HL-60 (cell line): ENCODE results near the gene STAT5B.

Source experiments
- DNase-seq, 2 experiments: peaks; one replicate each; pipeline ENCODE4 v3.0.0-alpha.2; 2010 to 2020; ENCODE audit warnings: low read depth in 1 of 2, low spot score in 1 of 2
- H3K27ac ChIP-seq: fragments of 250-450 bp; sonication (Bioruptor Pico); replicated peaks from 2 replicates; pipeline ENCODE4 v1.5.1; 2020; ENCODE audit warnings: mild to moderate bottlenecking, moderate library complexity
- H3K27me3 ChIP-seq: fragments of 250-450 bp; sonication (Bioruptor Pico); 2 replicates; pipeline ENCODE4 v1.5.1; 2021; ENCODE audit warnings: mild to moderate bottlenecking, moderate library complexity; ENCODE audit not compliant: insufficient read depth, poor library complexity, severe bottlenecking
- H3K4me3 ChIP-seq: replicated peaks from 2 replicates; pipeline ENCODE4 v1.5.1; 2011; ENCODE audit warnings: mild to moderate bottlenecking, control low read depth, low read length; ENCODE audit not compliant: insufficient read depth
- CTCF ChIP-seq: IDR thresholded peaks from one replicate; pipeline ENCODE4 v1.5.1; 2011; ENCODE audit warnings: low read length, control low read depth, inconsistent platforms; ENCODE audit not compliant: insufficient read depth
- GABPA ChIP-seq: IDR thresholded peaks from 2 replicates; pipeline ENCODE4 v1.6.1; 2012; ENCODE audit warnings: low read depth
- POLR2AphosphoS5 ChIP-seq: IDR thresholded peaks from 2 replicates; pipeline ENCODE4 v1.6.1; 2012; ENCODE audit warnings: low read depth
- REST ChIP-seq: IDR thresholded peaks from 2 replicates; pipeline ENCODE4 v1.6.1; 2012; ENCODE audit warnings: low read depth; ENCODE audit not compliant: insufficient replicate concordance
- SPI1 ChIP-seq: IDR thresholded peaks from 2 replicates; pipeline ENCODE4 v1.6.1; 2012; ENCODE audit warnings: low read depth, mild to moderate bottlenecking, borderline replicate concordance

Gene STAT5B

GRCh38 chr17:42296012-42296411 lies 19.8 kb upstream of the STAT5B start:
- TF ChIP-seq CTCF (no peak), POLR2AphosphoS5 (no peak), SPI1 (no peak), REST (no peak), GABPA (no peak)
- DNase-seq = no peak
- H3K27me3 ChIP-seq = no peaks in the 10 kb centered on the region
- no peak overlapping the region for H3K4me3 ChIP-seq
- no peak overlapping the region for H3K27ac ChIP-seq

GRCh38 chr17:42294469-42295398 lies 18.5 kb upstream of the STAT5B start:
- no peak for DNase-seq
- TF ChIP-seq REST (no peak), GABPA (no peak), CTCF (no peak), POLR2AphosphoS5 (no peak), SPI1 (no peak)
- Histone ChIP-seq H3K27ac (no peak overlapping the region), H3K4me3 (no peak overlapping the region), H3K27me3 (no peaks in the 10 kb centered on the region)

- DNase-seq = no peak
These were observed 14.9 kb upstream of the STAT5B start for GRCh38 chr17:42291129-42291528.

More at GRCh38 chr17:42291129-42291528, 14.9 kb upstream of the STAT5B start:
- H3K27ac ChIP-seq = no peak overlapping the region
- no peak for TF ChIP-seq POLR2AphosphoS5
- TF ChIP-seq GABPA = no peak
- no peak for TF ChIP-seq CTCF
- TF ChIP-seq SPI1 = no peak
- no peak for TF ChIP-seq REST
- H3K27me3 ChIP-seq = no peaks in the 10 kb centered on the region
- no peak overlapping the region for H3K4me3 ChIP-seq
